ENCODE measurements around the gene FBP1. TPM values are rescaled to one million over a fixed set of nuclear protein-coding genes. Genes with fewer than 3 reads are reported as not detected.

The FBP1 gene
- total and polyA plus RNA-seq, 10 of the 15 experiments (the other 5 are each of a cell fraction or from before 2014, with no cell fraction given): 0.11 to 0.38 (median 0.15) TPM; not detected in 7

DNA sequence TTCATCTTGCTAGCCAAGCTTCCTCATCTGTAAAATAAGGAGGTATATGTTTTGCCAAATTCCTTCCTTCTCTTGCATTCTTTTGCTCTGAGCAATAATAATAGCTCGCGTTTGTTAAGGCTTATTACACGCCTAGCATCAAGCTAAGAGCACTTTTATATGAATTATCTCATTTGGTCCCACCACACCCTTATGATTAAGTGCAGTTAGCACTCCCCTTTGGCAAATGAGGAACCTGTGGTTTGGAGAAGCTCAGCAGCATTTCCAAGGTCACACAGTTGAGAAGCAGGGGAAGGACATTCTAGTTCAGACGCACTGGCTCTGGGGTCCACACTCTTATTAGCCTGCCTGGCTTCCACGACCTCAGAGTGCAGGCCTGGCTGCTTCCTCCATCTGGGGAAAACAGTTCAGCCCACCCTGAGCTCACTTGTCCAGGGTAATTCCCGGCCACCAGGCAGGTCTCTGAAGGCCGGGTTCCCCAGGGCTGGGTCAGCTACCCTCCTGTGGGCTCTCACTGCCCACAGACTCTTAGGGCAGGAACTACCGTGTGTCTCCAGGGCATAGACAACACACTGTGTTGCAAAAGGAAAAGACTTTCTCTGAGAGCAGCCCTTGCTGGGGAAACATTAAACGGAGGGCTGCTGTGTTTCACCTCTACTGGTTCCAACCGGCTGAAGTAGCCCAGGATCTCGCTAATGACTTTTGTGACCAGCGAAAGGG is 9.9 kb upstream of the FBP1 start:
- WGBS (ENCODE audit: insufficient coverage, insufficient replicate concordance, low lambda C conversion rate, missing lambda C conversion rate): 43% methylated on average over 12 of the region's 12 CpGs
- H3K4me3 ChIP-seq: no peak overlapping the region
- no peaks in the 10 kb centered on the region for H3K79me2 ChIP-seq (ENCODE audit: control insufficient read depth, insufficient read depth, low read length)
- H4K20me1 ChIP-seq (ENCODE audit: control insufficient read depth, insufficient read depth): no peaks in the 10 kb centered on the region
- in situ Hi-C loops (cut with MboI): no loop called here
- no peaks in the 10 kb centered on the region for H3K9me3 ChIP-seq (replicated peaks; ENCODE audit: control insufficient read depth, insufficient read depth, low read length)
- intact Hi-C loops (cut with micrococcal nuclease; ENCODE audit: unreplicated experiment): no loop called here
- H3K36me3 ChIP-seq (ENCODE audit: control insufficient read depth in 2 of 2, insufficient read depth in 2 of 2, low read length in 1 of 2): no peaks in the 10 kb centered on the region
- TF ChIP-seq ETV6 (conservative IDR thresholded peaks at IDR 0.05 in 1 of 2, IDR thresholded peaks at IDR 0.05 in 1 of 2; ENCODE audit: borderline replicate concordance in 1 of 2, low read depth in 1 of 2): no peak
- no peak for TF ChIP-seq CTCF (IDR thresholded peaks at IDR 0.05 in 2 of 3, conservative IDR thresholded peaks at IDR 0.05 in 1 of 3; ENCODE audit: control insufficient read depth in 2 of 3, extremely low read depth in 1 of 3, insufficient read depth in 1 of 3, low read depth in 3 of 3, low read length in 3 of 3)
- TF ChIP-seq POLR2AphosphoS2 (IDR thresholded peaks at IDR 0.05; ENCODE audit: low read depth, low read length): no peak
- TF ChIP-seq, protein P1, sequence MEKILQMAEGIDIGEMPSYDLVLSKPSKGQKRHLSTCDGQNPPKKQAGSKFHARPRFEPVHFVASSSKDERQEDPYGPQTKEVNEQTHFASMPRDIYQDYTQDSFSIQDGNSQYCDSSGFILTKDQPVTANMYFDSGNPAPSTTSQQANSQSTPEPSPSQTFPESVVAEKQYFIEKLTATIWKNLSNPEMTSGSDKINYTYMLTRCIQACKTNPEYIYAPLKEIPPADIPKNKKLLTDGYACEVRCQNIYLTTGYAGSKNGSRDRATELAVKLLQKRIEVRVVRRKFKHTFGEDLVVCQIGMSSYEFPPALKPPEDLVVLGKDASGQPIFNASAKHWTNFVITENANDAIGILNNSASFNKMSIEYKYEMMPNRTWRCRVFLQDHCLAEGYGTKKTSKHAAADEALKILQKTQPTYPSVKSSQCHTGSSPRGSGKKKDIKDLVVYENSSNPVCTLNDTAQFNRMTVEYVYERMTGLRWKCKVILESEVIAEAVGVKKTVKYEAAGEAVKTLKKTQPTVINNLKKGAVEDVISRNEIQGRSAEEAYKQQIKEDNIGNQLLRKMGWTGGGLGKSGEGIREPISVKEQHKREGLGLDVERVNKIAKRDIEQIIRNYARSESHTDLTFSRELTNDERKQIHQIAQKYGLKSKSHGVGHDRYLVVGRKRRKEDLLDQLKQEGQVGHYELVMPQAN (conservative IDR thresholded peaks at IDR 0.05): no peak
- no peak for TF ChIP-seq MTA3 (IDR thresholded peaks at IDR 0.05; ENCODE audit: borderline replicate concordance, low read length)
- POLR2A ChIA-PET: no interaction called here
- no peaks in the 10 kb centered on the region for H3K27me3 ChIP-seq (replicated peaks in 1 of 2; ENCODE audit: control insufficient read depth in 2 of 2, insufficient read depth in 2 of 2, low read length in 1 of 2)
- H3K4me2 ChIP-seq (ENCODE audit: control insufficient read depth, insufficient read depth): no peak overlapping the region
- DNase-seq (ENCODE audit: low read depth, low spot score) (no peak), ATAC-seq (no peak), FAIRE-seq (no peak)
- H3K4me1 ChIP-seq (ENCODE audit: control insufficient read depth, insufficient read depth, low read length): no peaks in the 10 kb centered on the region
- no peak overlapping the region for H2AFZ ChIP-seq (ENCODE audit: control insufficient read depth, low read depth, low read length)
- no peak overlapping the region for H3K9ac ChIP-seq (ENCODE audit: control insufficient read depth, insufficient read depth, low read length)
- BruUV-seq (replicated peaks): no TSS peak
- CTCF ChIA-PET: interaction anchor here (0.6 to 1.9 kb wide), 4 partner anchors 20 to 45 kb away, joined by 3 to 4 read pairs (median 4); no protein-coding TSS in a partner anchor
- RAD21 ChIA-PET (ENCODE audit: unreplicated experiment): no interaction called here
- H3K27ac ChIP-seq (ENCODE audit: control insufficient read depth, insufficient read depth): no peak overlapping the region
- SMC1A ChIA-PET (ENCODE audit: uncharacterized antibody, unreplicated experiment): interaction anchor here (1.2 kb wide), 1 partner anchor 7 kb away, joined by 3 read pairs; no protein-coding TSS in a partner anchor

Measured in GM12878 (cell line).